HepG2 (cell line): ENCODE data around the gene STOML3. TPM values are rescaled to one million over a fixed set of nuclear protein-coding genes. Genes with fewer than 3 reads are reported as not detected.

Source experiments
- ATAC-seq: fragments of 200-7000 bp; cut with Tn5 transposase; 3 replicates; pipeline ENCODE4 v1.9.1; 2020; ENCODE audit warnings: mild to moderate bottlenecking, moderate library complexity
- BruUV-seq: library from RNA; stranded (reverse); fragments of 400-500 nt; replicated peaks from 2 replicates; lab custom pipeline; 2021; lab: Mats Ljungman, UMichigan
- CTCF ChIA-PET: fragments of 300-600 bp; formaldehyde crosslinking; extraction: SDS; loops from one replicate; lab custom pipeline; 2021; ENCODE audit warnings: low total read pairs, inconsistent platforms, low intra/inter-chr PET ratio; lab: Yijun Ruan, JAX
- POLR2A ChIA-PET: fragments of 350-600 bp; sonication (Branson Sonifier 250); formaldehyde crosslinking; loops from one replicate; lab custom pipeline; 2020; ENCODE audit warnings: antibody characterized with exemption, inconsistent platforms; lab: Yijun Ruan, JAX
- DNase-seq: peaks from one replicate; pipeline ENCODE4 v3.0.0-alpha.2; 2015; ENCODE audit warnings: low spot score
- FAIRE-seq: peaks from 3 replicates; lab custom pipeline; 2011; peaks lifted over from hg19 to GRCh38; lab: Jason Lieb, UNC
- H2AFZ ChIP-seq: one replicate; pipeline ENCODE4 v1.6.1; 2011; ENCODE audit warnings: low read length, inconsistent platforms
- H3K27ac ChIP-seq: fragments of 300-600 bp; 3 replicates; pipeline ENCODE4 v1.8.0; 2011; ENCODE audit warnings: mixed run types, mild to moderate bottlenecking, mixed read lengths, low read length, inconsistent platforms; ENCODE audit not compliant: insufficient read depth; ENCODE audit errors: extremely low read length
- H3K27me3 ChIP-seq, 2 experiments: fragments of 200-600 bp in 1 of 2; 2 replicates in 1 of 2; 3 replicates in 1 of 2; pipeline versions ENCODE4 v1.6.0 to v1.8.0; 2011; ENCODE audit warnings: low read length in 2 of 2, mild to moderate bottlenecking in 2 of 2, moderate library complexity in 2 of 2, inconsistent platforms in 1 of 2; ENCODE audit not compliant: insufficient read depth in 2 of 2, control insufficient read depth in 1 of 2
- H3K36me3 ChIP-seq, 2 experiments: fragments of 200-600 bp in 1 of 2; replicated peaks in 1 of 2; 2 replicates in 1 of 2; 3 replicates in 1 of 2; pipeline versions ENCODE4 v1.5.1 to v1.8.0; 2011; ENCODE audit warnings: low read length in 2 of 2, inconsistent platforms in 1 of 2; ENCODE audit not compliant: insufficient read depth in 2 of 2, control insufficient read depth in 1 of 2
- H3K4me1 ChIP-seq: 2 replicates; pipeline ENCODE4 v1.5.1; 2012; ENCODE audit warnings: low read length, inconsistent platforms; ENCODE audit not compliant: insufficient read depth
- H3K4me2 ChIP-seq: 2 replicates; pipeline ENCODE4 v1.6.0; 2011; ENCODE audit warnings: low read depth, low read length, inconsistent platforms
- H3K4me3 ChIP-seq, 3 experiments: fragments of 200-600 bp in 1 of 3; sonication (generic), shearing (Covaris generic) in 1 of 3; replicated peaks in 1 of 3; 2 replicates each; pipeline ENCODE4 v1.5.1; 2011 to 2016; ENCODE audit warnings: low read length in 3 of 3, inconsistent platforms in 2 of 3, low read depth in 2 of 3, mild to moderate bottlenecking in 2 of 3, control low read depth in 1 of 3, mixed read lengths in 1 of 3; ENCODE audit not compliant: insufficient read depth in 1 of 3
- H3K79me2 ChIP-seq: one replicate; pipeline ENCODE4 v1.6.1; 2011; ENCODE audit warnings: low read length, inconsistent platforms; ENCODE audit not compliant: insufficient read depth
- H3K9ac ChIP-seq: 2 replicates; pipeline ENCODE4 v1.6.0; 2011; ENCODE audit warnings: mild to moderate bottlenecking, low read depth, low read length, inconsistent platforms; ENCODE audit not compliant: insufficient read depth
- H3K9me3 ChIP-seq: 2 replicates; pipeline ENCODE4 v1.5.1; 2012; ENCODE audit warnings: mild to moderate bottlenecking, low read length
- H4K20me1 ChIP-seq: 2 replicates; pipeline ENCODE4 v1.6.0; 2011; ENCODE audit warnings: inconsistent platforms, mild to moderate bottlenecking, low read length, moderate library complexity; ENCODE audit not compliant: insufficient read depth
- ARHGAP35 ChIP-seq: sonication (generic); formaldehyde crosslinking; IDR thresholded peaks from 2 replicates; pipeline ENCODE4 v1.9.0; 2022; ENCODE audit warnings: mild to moderate bottlenecking, inconsistent platforms, moderate library complexity, missing genetic modification reagents, borderline replicate concordance
- CENPT ChIP-seq: sonication (generic); formaldehyde crosslinking; IDR thresholded peaks from 2 replicates; pipeline ENCODE4 v1.8.0; 2022; ENCODE audit warnings: low read depth, mild to moderate bottlenecking, moderate library complexity, missing genetic modification reagents
- GLI4 ChIP-seq: sonication (generic); formaldehyde crosslinking; IDR thresholded peaks from 2 replicates; pipeline ENCODE4 v1.5.1; 2020; ENCODE audit warnings: missing genetic modification reagents, mild to moderate bottlenecking, moderate library complexity, borderline replicate concordance
- HOXA3 ChIP-seq: sonication (generic); formaldehyde crosslinking; IDR thresholded peaks from 2 replicates; pipeline ENCODE4 v1.5.0; 2020; ENCODE audit warnings: missing genetic modification reagents
- HOXA5 ChIP-seq: sonication (generic); formaldehyde crosslinking; IDR thresholded peaks from 2 replicates; pipeline ENCODE4 v1.4.0; 2020; ENCODE audit warnings: missing genetic modification reagents
- MTA3 ChIP-seq: sonication (generic); formaldehyde crosslinking; IDR thresholded peaks from 2 replicates; pipeline ENCODE4 v1.4.0; 2020; ENCODE audit warnings: missing genetic modification reagents
- SNAPC5 ChIP-seq: sonication (generic); formaldehyde crosslinking; IDR thresholded peaks from 2 replicates; pipeline ENCODE4 v1.8.1; 2023; ENCODE audit warnings: mild to moderate bottlenecking, missing genetic modification reagents, borderline replicate concordance
- THYN1 ChIP-seq: sonication (generic); formaldehyde crosslinking; IDR thresholded peaks from 2 replicates; pipeline ENCODE4 v1.8.1; 2023; ENCODE audit warnings: low read depth, mild to moderate bottlenecking, moderate library complexity, missing genetic modification reagents, borderline replicate concordance
- TRAFD1 ChIP-seq: sonication (generic); formaldehyde crosslinking; IDR thresholded peaks from 2 replicates; pipeline ENCODE4 v1.5.1; 2020; ENCODE audit warnings: missing genetic modification reagents, mild to moderate bottlenecking, borderline replicate concordance
- USF2 ChIP-seq, 2 experiments: sonication (generic) in 1 of 2; formaldehyde crosslinking in 1 of 2; IDR thresholded peaks; 2 replicates each; pipeline versions ENCODE4 v1.5.1 to v1.6.1; 2011 to 2020; ENCODE audit warnings: borderline replicate concordance in 1 of 2, low read depth in 1 of 2, low read length in 1 of 2, mild to moderate bottlenecking in 1 of 2, missing genetic modification reagents in 1 of 2, moderate library complexity in 1 of 2
- YEATS2 ChIP-seq: sonication (generic); formaldehyde crosslinking; IDR thresholded peaks from 2 replicates; pipeline ENCODE4 v1.4.0; 2020; ENCODE audit warnings: missing genetic modification reagents, borderline replicate concordance
- ZNF543 ChIP-seq: sonication (generic); formaldehyde crosslinking; IDR thresholded peaks from 2 replicates; pipeline ENCODE4 v1.4.0; 2020; ENCODE audit warnings: mild to moderate bottlenecking, missing genetic modification reagents
- ZNF646 ChIP-seq: sonication (generic); formaldehyde crosslinking; IDR thresholded peaks from 2 replicates; pipeline ENCODE4 v1.9.0; 2021; ENCODE audit warnings: mild to moderate bottlenecking, missing genetic modification reagents
- ZNF720 ChIP-seq: sonication (generic); formaldehyde crosslinking; IDR thresholded peaks from 2 replicates; pipeline ENCODE4 v1.4.0; 2020; ENCODE audit warnings: missing genetic modification reagents
- WGBS: methylation state at CpG from one replicate; pipeline ENCODE4 v1.1.6; 2017; ENCODE audit warnings: low lambda C conversion rate; 5-methylcytosine and 5-hydroxymethylcytosine counted together
- in situ Hi-C: cut with HindIII; loops from 2 replicates; pipeline ENCODE4 v1.10.0; 2017; ENCODE audit warnings: low pct_unique_long_range_greater_than_20kb; ENCODE audit not compliant: extremely low pct_ligation_motif_present
- intact Hi-C: fragments of 100-400 bp; cut with micrococcal nuclease; formaldehyde crosslinking; loops from one replicate; pipeline ENCODE4 v1.10.0; 2022; ENCODE audit not compliant: unreplicated experiment
- polyA plus RNA-seq, 8 experiments: library from polyadenylated mRNA; depleted of rRNA in 3 of 8; stranded (reverse) in 7 of 8; unstranded in 1 of 8; fragments of >200 nt; fragmentation: Illumina TruSeq in 4 of 8; extraction: Trizol in 4 of 8; gene quantifications; 2 replicates each; pipeline versions ENCODE4 v1.2.1 to v1.2.3, GENCODE V29; 2011 to 2016; ENCODE audit warnings: low read depth in 4 of 8, missing spikeins in 1 of 8, mixed read lengths in 1 of 8; ENCODE audit not compliant: insufficient read depth in 1 of 8
- total RNA-seq, 5 experiments: library from RNA; depleted of rRNA; stranded (reverse); fragments of >200 nt; fragmentation: Illumina TruSeq; extraction: Trizol; gene quantifications; 2 replicates each; pipeline ENCODE4 v1.2.3, GENCODE V29; 2016; ENCODE audit warnings: low read depth in 1 of 5

The STOML3 gene
- total and polyA plus RNA-seq, 2 of the 13 experiments (the other 11 are each of a cell fraction or from before 2014, with no cell fraction given): not detected

- in situ Hi-C loops: no loop called here
- Histone ChIP-seq H3K4me3 (no peak overlapping the region), H2AFZ (no peak overlapping the region), H3K9ac (no peak overlapping the region), H3K27me3 (no peaks in the 10 kb centered on the region; a peak in 1 of 5 replicates), H3K27ac (no peak overlapping the region), H3K4me1 (no peaks in the 10 kb centered on the region), H3K9me3 (no peaks in the 10 kb centered on the region), H3K36me3 (no peaks in the 10 kb centered on the region), H4K20me1 (no peaks in the 10 kb centered on the region), H3K79me2 (no peaks in the 10 kb centered on the region), H3K4me2 (no peak overlapping the region)
- DNase-seq (no peak), ATAC-seq (no peak), FAIRE-seq (no peak)
- POLR2A ChIA-PET: no interaction called here
- no TSS peak for BruUV-seq
- 3% methylated on average over 3 of the region's 3 CpGs for WGBS
- intact Hi-C loops: no loop called here
- CTCF ChIA-PET: no interaction called here
- TF ChIP-seq MTA3 (CRISPR knock-in tag) (no peak), ZNF720 (CRISPR knock-in tag) (no peak), HOXA3 (CRISPR knock-in tag) (no peak), ZNF543 (CRISPR knock-in tag) (no peak), SNAPC5 (CRISPR knock-in tag) (no peak), HOXA5 (CRISPR knock-in tag) (no peak), TRAFD1 (CRISPR knock-in tag) (no peak), ZNF646 (CRISPR knock-in tag) (no peak), THYN1 (CRISPR knock-in tag) (no peak), USF2 (IDR thresholded peaks at IDR 0.05; ENCODE audit: low read depth, low read length) (no peak), USF2 (CRISPR knock-in tag; IDR thresholded peaks at IDR 0.05; ENCODE audit: borderline replicate concordance) (no peak), ARHGAP35 (CRISPR knock-in tag) (no peak), YEATS2 (no peak), GLI4 (CRISPR knock-in tag) (no peak), CENPT (CRISPR knock-in tag) (no peak)
Measured at GRCh38 chr13:38944219-38944618, 46.4 kb downstream of the STOML3 start.
